Heart right ventricle (tissue), 16 donors: ENCODE data around the gene HMGXB3. TPM values are rescaled to one million over a fixed set of nuclear protein-coding genes. Genes with fewer than 3 reads are reported as not detected.

Source experiments
- ATAC-seq, 8 donors: fragments of 200-7000 bp; cut with Tn5 transposase; one replicate each; pipeline ENCODE4 v1.9.1; 2020; ENCODE audit warnings: mild to moderate bottlenecking in 8 of 8, moderate library complexity in 8 of 8, moderate number of reproducible peaks in 1 of 8
- DNase-seq, 2 donors: peaks; one replicate each; pipeline ENCODE4 v3.0.0-alpha.2; 2020
- H3K27ac ChIP-seq, 10 donors: fragments of 200-600 bp; sonication (generic) in 2 of 10; one replicate each; pipeline versions ENCODE4 v1.5.0 to v1.8.0; 2020 to 2022; ENCODE audit warnings: mild to moderate bottlenecking in 3 of 10
- H3K27me3 ChIP-seq, 7 donors: fragments of 200-600 bp; one replicate each; pipeline ENCODE4 v1.8.0; 2021 to 2022; ENCODE audit warnings: mild to moderate bottlenecking in 2 of 7
- H3K36me3 ChIP-seq, 9 donors: fragments of 200-600 bp; sonication (generic) in 1 of 9; one replicate each; pipeline versions ENCODE4 v1.5.0 to v1.8.0; 2020 to 2022; ENCODE audit warnings: mild to moderate bottlenecking in 2 of 9
- H3K4me1 ChIP-seq, 9 donors: fragments of 200-600 bp; sonication (generic) in 1 of 9; one replicate each; pipeline versions ENCODE4 v1.5.0 to v1.8.0; 2020 to 2022; ENCODE audit warnings: mild to moderate bottlenecking in 4 of 9
- H3K4me3 ChIP-seq, 10 donors: fragments of 200-600 bp; sonication (generic) in 2 of 10; one replicate each; pipeline versions ENCODE4 v1.5.0 to v1.8.0; 2020 to 2022; ENCODE audit warnings: mild to moderate bottlenecking in 7 of 10, moderate library complexity in 2 of 10
- H3K9me3 ChIP-seq, 11 donors: fragments of 200-600 bp in 10 of 11; sonication (generic) in 2 of 11; one replicate each; pipeline versions ENCODE4 v1.5.0 to v1.8.0; 2013 to 2022; ENCODE audit warnings: mild to moderate bottlenecking in 2 of 11, control low read depth in 1 of 11, moderate library complexity in 1 of 11
- CTCF ChIP-seq, 9 donors: fragments of 200-600 bp; sonication (generic) in 2 of 9; IDR thresholded peaks; one replicate each; pipeline versions ENCODE4 v1.5.0 to v1.8.0; 2021 to 2022; ENCODE audit warnings: antibody characterized with exemption in 9 of 9, mild to moderate bottlenecking in 5 of 9, moderate library complexity in 1 of 9
- WGBS, 2 donors: extraction: QIAGEN DNeasy Blood & Tissue Kit; methylation state at CpG; one replicate each; pipeline ENCODE4 v1.1.7; 2013; ENCODE audit warnings: inconsistent platforms in 1 of 2; 5-methylcytosine and 5-hydroxymethylcytosine counted together
- intact Hi-C, 10 donors: fragments of 100-400 bp; cut with DNase I; formaldehyde crosslinking; loops; one replicate each; pipeline versions ENCODE4 v1.11.1 to v1.14.2; 2022
- polyA plus RNA-seq, 2 donors: library from polyadenylated mRNA; stranded (reverse); fragments of 200-250 nt; gene quantifications; one replicate each; pipeline ENCODE4 v1.2.3, GENCODE V29; 2013
- total RNA-seq, 10 donors: library from RNA; stranded (reverse); fragmentation: NEBNext Ultra II Directional in 3 of 10; extraction: Animal tissue kit (Norgen Biotek cat#: 25700) in 3 of 10; gene quantifications; one replicate each; pipeline versions ENCODE4 v1.2.1 to v1.2.4, GENCODE V29; 2021 to 2023
- donor health status: Arrhythmogenic right ventricular cardiomyopathy.
- donor health status: ischemic (EF 13 %, LVEDD 7.1; RV severe dilation, severe dysfunction).
- donor health status: healthy with polysubstance abuse.
- donor health status: DM: no; HTN: yes; CAD: no.
- donor health status: DM: no; HTN: no; CAD: no.
- donor health status: ischemic (EF 25% LVEDD 6.9; RV normal size, moderate dysfunction).
- donor health status: ischemic (EF 25% LVEDD 5.7; RV mildly dilated, moderate dysfunction).
- donor health status: healthy.
- donor health status: DM: yes; HTN: yes; CAD: no.
- donor health status: Ischemic cardiomyopathy.
- donor health status: ischemic (EF 35%, LVEDD 5.7; RV mildly dilated, moderate dysfunction).
- donor health status: nonischemic (EF 11% LVEDD 7.7; RV severe dilation, severe dysfunction).
- donor health status: DM: yes; HTN: yes; CAD: no.
- donor health status: PGD.
- donor health status: ischemic (EF 29% LVEDD 5.4; RV normal size, mild dysfunction).
- donor health status: nonischemic (EF 23%, LVEDD 6.1; RV moderate dilation, normal function).

Gene HMGXB3
- total and polyA plus RNA-seq, 12 donors: 12.7 to 17.9 (median 14.9) TPM

DNA sequence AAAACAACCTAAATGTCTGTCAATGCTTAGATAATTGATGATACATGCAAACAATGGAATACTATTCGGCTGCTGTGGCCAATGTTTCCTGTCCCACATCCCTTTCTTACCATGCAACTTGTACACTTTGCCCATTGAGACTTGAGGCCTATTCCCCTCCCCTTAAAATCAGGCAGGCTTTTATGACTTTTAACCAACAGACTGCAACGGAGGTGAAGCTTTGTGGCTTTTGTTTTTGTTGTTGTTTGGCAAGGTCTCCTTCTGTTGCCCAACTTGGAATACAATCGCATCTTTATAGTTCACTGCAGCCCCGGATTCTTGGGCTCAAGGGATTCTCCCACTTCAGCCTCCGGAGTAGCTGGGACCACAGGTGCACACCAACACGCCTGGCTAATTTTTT, 45.7 kb upstream of the HMGXB3 start:
- Histone ChIP-seq H3K36me3 (no peaks in the 10 kb centered on the region), H3K4me1 (peaks cover 0 to 8% (median 6%) of the 10 kb centered on the region in 9 donors), H3K9me3 (no peaks in the 10 kb centered on the region), H3K4me3 (no peak overlapping the region), H3K27ac (no peak overlapping the region), H3K27me3 (no peaks in the 10 kb centered on the region)
- DNase-seq (no peak), ATAC-seq (no peak)
- 86 to 91% methylated on average over 6 of the region's 6 CpGs for WGBS, 2 donors
- TF ChIP-seq CTCF (IDR thresholded peaks at IDR 0.05): no peak
- intact Hi-C loops: loop anchor here in 1 of 10 donors (5.0 kb wide), 1 partner anchor 102 kb away; no protein-coding TSS in a partner anchor

- intact Hi-C loops: loop anchor here in 1 of 10 donors (5.0 kb wide), 1 partner anchor 104 kb away; no protein-coding TSS in a partner anchor
- H3K36me3 ChIP-seq: no peaks in the 10 kb centered on the region
- DNase-seq (no peak), ATAC-seq (no peak)
- no peak overlapping the region for H3K4me3 ChIP-seq
- WGBS, 2 donors: 73 to 85% methylated on average over 5 of the region's 5 CpGs
- H3K4me1 ChIP-seq: peaks cover 0 to 21% (median 17%) of the 10 kb centered on the region in 9 donors
- H3K27me3 ChIP-seq: no peaks in the 10 kb centered on the region
- TF ChIP-seq CTCF (IDR thresholded peaks at IDR 0.05): no peak
- no peaks in the 10 kb centered on the region for H3K9me3 ChIP-seq
- H3K27ac ChIP-seq: no peak overlapping the region
Observed at GRCh38 chr5:149956685-149957084, 43.9 kb upstream of the HMGXB3 start.

GRCh38 chr5:149957855-149958254, 42.7 kb upstream of the HMGXB3 start:
- no peak overlapping the region for H3K4me3 ChIP-seq
- WGBS, 2 donors: 86 to 91% methylated on average over 4 of the region's 4 CpGs
- no peak for DNase-seq
- no peak for TF ChIP-seq CTCF (IDR thresholded peaks at IDR 0.05)
- intact Hi-C loops: loop anchor here in 1 of 10 donors (5.0 kb wide), 1 partner anchor 106 kb away; no protein-coding TSS in a partner anchor
- H3K27me3 ChIP-seq: no peaks in the 10 kb centered on the region
- ATAC-seq: no peak
- no peak overlapping the region for H3K27ac ChIP-seq
- peaks cover 0 to 25% (median 18%) of the 10 kb centered on the region in 9 donors for H3K4me1 ChIP-seq
- no peaks in the 10 kb centered on the region for H3K9me3 ChIP-seq
- H3K36me3 ChIP-seq: no peaks in the 10 kb centered on the region

DNA sequence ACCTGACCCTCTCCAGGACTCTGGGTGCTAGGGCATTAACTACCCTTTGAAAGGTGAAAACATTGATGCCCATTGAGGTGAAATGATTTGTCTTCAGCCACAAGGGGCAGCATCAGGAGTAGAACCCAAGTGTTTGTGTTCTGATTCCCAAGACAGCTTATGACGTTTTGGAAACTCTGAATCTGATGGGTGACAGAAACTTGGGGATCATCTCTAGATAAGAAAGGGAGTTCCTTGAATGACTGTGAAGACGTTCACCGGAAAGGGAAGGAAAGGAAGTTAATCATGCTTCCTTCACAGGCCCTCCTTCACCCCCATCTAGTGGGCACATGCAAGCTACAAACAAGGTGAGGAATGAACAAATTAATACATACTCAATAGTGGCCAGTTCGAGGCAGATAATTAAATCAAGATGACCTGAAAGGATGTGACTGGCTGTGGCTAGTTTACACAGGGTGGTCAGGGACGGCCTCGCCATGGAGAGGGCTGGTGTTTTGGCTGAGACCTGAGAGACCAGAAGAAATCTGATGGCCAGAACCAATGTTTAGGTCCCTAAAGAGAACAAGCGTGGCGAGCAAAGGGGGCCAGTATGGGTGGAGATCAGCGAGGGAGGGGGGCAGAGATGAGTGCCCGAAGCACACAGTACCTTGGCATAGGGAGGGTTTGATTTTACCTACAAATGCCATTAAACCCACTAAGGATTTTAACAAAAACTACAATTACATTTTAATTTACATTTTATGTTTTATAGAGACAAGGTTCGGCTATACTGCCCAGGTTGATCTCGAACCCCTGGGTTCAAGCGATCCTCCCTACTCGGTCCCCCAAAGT, 40.9 kb upstream of the HMGXB3 start:
- no peaks in the 10 kb centered on the region for H3K9me3 ChIP-seq
- H3K27me3 ChIP-seq: no peaks in the 10 kb centered on the region
- peak overlapping the region; percentile 5 to 91 (median 76) for H3K4me3 ChIP-seq
- 44 to 46% methylated on average over 14 of the region's 14 CpGs for WGBS, 2 donors
- peaks cover 0 to 25% (median 18%) of the 10 kb centered on the region in 9 donors for H3K4me1 ChIP-seq
- ATAC-seq (peak in 4 of 8 donors; percentile 0 to 20 (median 4)), DNase-seq (no peak)
- intact Hi-C loops: loop anchor here in 5 of 10 donors (2.0 to 10.0 kb wide), 7 partner anchors 107 to 325 kb away; no protein-coding TSS in a partner anchor
- TF ChIP-seq CTCF (IDR thresholded peaks at IDR 0.05): peak in 8 of 9 donors; percentile 20 to 62 (median 52)
- peak overlapping the region; percentile 69 to 95 (median 84) for H3K27ac ChIP-seq
- no peaks in the 10 kb centered on the region for H3K36me3 ChIP-seq
